Hepatocyte (in vitro differentiated cells): ENCODE measurements around the gene TNXB.
"Not testable (repeated sequence)": the region's sequence is repeated elsewhere in the genome, so short reads cannot be mapped to it uniquely, and the experiment has no call there.

ENCODE experiments used
- CTCF ChIP-seq: fragments of 200-600 bp; sonication (generic); IDR thresholded peaks from 2 replicates; pipeline ENCODE4 v1.5.1; 2016; ENCODE audit warnings: antibody characterized with exemption, mild to moderate bottlenecking; ENCODE audit not compliant: poor library complexity
- EZH2phosphoT487 ChIP-seq: fragments of 200-600 bp; sonication (generic); IDR thresholded peaks from one replicate; pipeline ENCODE4 v1.6.1; 2018; ENCODE audit warnings: antibody characterized with exemption, mild to moderate bottlenecking, low read depth, moderate library complexity; ENCODE audit not compliant: unreplicated experiment, severe bottlenecking

DNA sequence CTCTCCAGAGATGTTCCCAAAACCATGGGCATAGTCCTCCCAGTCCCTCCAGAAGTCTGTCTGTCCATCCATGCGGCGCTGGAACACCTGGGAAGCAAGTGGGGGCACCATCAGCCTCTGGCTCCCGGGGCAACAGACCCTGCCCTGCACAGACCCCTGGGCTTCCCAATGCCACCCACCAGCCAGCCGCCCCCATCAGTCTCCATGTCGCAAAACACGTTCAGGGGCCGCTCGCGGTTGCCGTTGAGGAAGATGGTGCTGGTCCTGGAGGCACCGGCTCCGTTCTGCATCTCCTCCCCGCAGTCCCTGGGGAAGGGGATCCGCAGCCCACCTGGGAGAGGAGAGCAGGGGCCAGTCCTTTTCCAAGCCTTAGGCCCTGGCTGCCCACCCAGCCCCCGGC is 66.9 kb downstream of the TNXB start:
- TF ChIP-seq CTCF, EZH2phosphoT487: not testable (repeated sequence)
